GM12892 (cell line): ENCODE data around the gene ECT2.

Experiments
- POLR2A ChIP-seq: IDR thresholded peaks from 2 replicates; pipeline ENCODE4 v1.6.1; 2011; ENCODE audit warnings: low read depth, low read length, control low read depth
- POLR2AphosphoS5 ChIP-seq: IDR thresholded peaks from 2 replicates; pipeline ENCODE4 v1.6.1; 2011; ENCODE audit warnings: low read depth, low read length, control low read depth

GRCh38 chr3:172700936-172701455 is 49.5 kb upstream of the ECT2 start:
- TF ChIP-seq POLR2AphosphoS5 (no peak), POLR2A (no peak)
